Endothelial cell of umbilical vein (primary cell): Measurements from ENCODE around the gene DPH1. TPM values are rescaled to one million over a fixed set of nuclear protein-coding genes. Genes with fewer than 3 reads are reported as not detected.

Source experiments
- BruUV-seq: library from RNA; stranded (reverse); fragments of 400-500 nt; replicated peaks from 2 replicates; lab custom pipeline; 2021; lab: Mats Ljungman, UMichigan
- CTCF ChIA-PET: fragments of 300-600, 350-600 bp; sonication (Branson Sonifier 250); formaldehyde crosslinking; loops from one replicate; lab custom pipeline; 2021; ENCODE audit warnings: antibody characterized with exemption, inconsistent platforms; lab: Charles Lee
- POLR2A ChIA-PET: fragments of 300-600, 350-600 bp; sonication (Branson Sonifier 250); formaldehyde crosslinking; loops from one replicate; lab custom pipeline; 2021; ENCODE audit warnings: antibody characterized with exemption, inconsistent platforms; lab: Charles Lee
- DNase-seq: peaks from one replicate; pipeline ENCODE4 v3.0.0-alpha.2; 2011; ENCODE audit warnings: low read depth, low spot score
- FAIRE-seq: peaks from 2 replicates; lab custom pipeline; 2011; peaks lifted over from hg19 to GRCh38; lab: Jason Lieb, UNC
- H2AFZ ChIP-seq: 2 replicates; pipeline ENCODE4 v1.6.0; 2012; ENCODE audit warnings: low read depth, low read length, control low read depth, inconsistent platforms
- H3K27ac ChIP-seq: 2 replicates; pipeline ENCODE4 v1.5.1; 2011; ENCODE audit warnings: low read depth, mild to moderate bottlenecking, control low read depth, low read length, moderate library complexity; ENCODE audit not compliant: insufficient read depth
- H3K27me3 ChIP-seq, 2 experiments: 2 replicates each; pipeline versions ENCODE4 v1.6.0 to v1.6.1; 2011; ENCODE audit warnings: low read length in 2 of 2, mixed read lengths in 1 of 2; ENCODE audit not compliant: control insufficient read depth in 2 of 2, insufficient read depth in 2 of 2
- H3K36me3 ChIP-seq, 2 experiments: 2 replicates in 1 of 2; 3 replicates in 1 of 2; pipeline ENCODE4 v1.5.1; 2011; ENCODE audit warnings: low read length in 2 of 2, mild to moderate bottlenecking in 1 of 2, moderate library complexity in 1 of 2; ENCODE audit not compliant: control insufficient read depth in 2 of 2, insufficient read depth in 2 of 2; ENCODE audit errors: extremely low read depth in 1 of 2
- H3K4me1 ChIP-seq: 3 replicates; pipeline ENCODE4 v1.5.1; 2011; ENCODE audit warnings: mild to moderate bottlenecking, low read length; ENCODE audit not compliant: control insufficient read depth, insufficient read depth; ENCODE audit errors: extremely low read depth
- H3K4me2 ChIP-seq: 2 replicates; pipeline ENCODE4 v1.6.1; 2011; ENCODE audit warnings: low read length, control low read depth, mixed read lengths; ENCODE audit not compliant: insufficient read depth
- H3K4me3 ChIP-seq, 3 experiments: fragments of 200-600 bp in 1 of 3; sonication (generic), shearing (Covaris generic) in 1 of 3; replicated peaks in 1 of 3; 2 replicates each; pipeline ENCODE4 v1.5.1; 2011 to 2016; ENCODE audit warnings: control low read depth in 3 of 3, low read length in 3 of 3, mild to moderate bottlenecking in 2 of 3, inconsistent platforms in 1 of 3, low read depth in 1 of 3, moderate library complexity in 1 of 3; ENCODE audit not compliant: insufficient read depth in 1 of 3
- H3K79me2 ChIP-seq: 2 replicates; pipeline ENCODE4 v1.6.0; 2012; ENCODE audit warnings: low read length, inconsistent platforms; ENCODE audit not compliant: control insufficient read depth, insufficient read depth
- H3K9ac ChIP-seq: replicated peaks from 2 replicates; pipeline ENCODE3; 2011; ENCODE audit warnings: low read length, control low read depth; ENCODE audit not compliant: insufficient read depth; ENCODE audit errors: extremely low read depth
- H3K9me1 ChIP-seq: replicated peaks from 3 replicates; pipeline ENCODE4 v1.6.0; 2011; ENCODE audit warnings: mild to moderate bottlenecking, low read length; ENCODE audit not compliant: control insufficient read depth, insufficient read depth; ENCODE audit errors: extremely low read depth
- H3K9me3 ChIP-seq: replicated peaks from 2 replicates; pipeline ENCODE4 v1.5.1; 2012; ENCODE audit warnings: low read length, inconsistent platforms; ENCODE audit not compliant: control insufficient read depth, insufficient read depth
- H4K20me1 ChIP-seq: replicated peaks from 2 replicates; pipeline ENCODE3; 2011; ENCODE audit warnings: mild to moderate bottlenecking, low read length; ENCODE audit not compliant: control insufficient read depth, insufficient read depth; ENCODE audit errors: extremely low read depth
- EZH2 ChIP-seq: IDR thresholded peaks from 2 replicates; pipeline ENCODE4 v1.6.1; 2012; ENCODE audit warnings: borderline replicate concordance, low read depth, mild to moderate bottlenecking, moderate library complexity, low read length, inconsistent platforms; ENCODE audit not compliant: severe bottlenecking
- GATA2 ChIP-seq: IDR thresholded peaks from 2 replicates; pipeline ENCODE4 v1.7.0; 2011; ENCODE audit warnings: low read depth, mild to moderate bottlenecking, moderate library complexity, mixed read lengths, low read length; ENCODE audit not compliant: insufficient read length, insufficient read depth
- MYC ChIP-seq: IDR thresholded peaks from one replicate; pipeline ENCODE4 v1.6.1; 2011; ENCODE audit warnings: mild to moderate bottlenecking, low read depth, low read length
- POLR2A ChIP-seq: IDR thresholded peaks from 2 replicates; pipeline ENCODE4 v1.6.1; 2012; ENCODE audit warnings: low read depth, mild to moderate bottlenecking, control low read depth, low read length
- POLR2AphosphoS5 ChIP-seq: IDR thresholded peaks from 2 replicates; pipeline ENCODE4 v1.6.1; 2012; ENCODE audit warnings: low read depth, mild to moderate bottlenecking, control low read depth, low read length, moderate library complexity; ENCODE audit not compliant: insufficient read depth
- dilution Hi-C: fragments of 300-500 bp; cut with MboI; formaldehyde crosslinking; loops from one replicate; pipeline ENCODE4 v1.15.0; 2019; ENCODE audit warnings: low sequenced_read_pairs; ENCODE audit not compliant: extremely low pct_ligation_motif_present
- intact Hi-C: fragments of 100-400 bp; cut with micrococcal nuclease; formaldehyde crosslinking; loops from one replicate; pipeline ENCODE4 v1.10.0; 2022
- polyA plus RNA-seq, 4 experiments: library from polyadenylated mRNA; depleted of rRNA in 3 of 4; stranded (reverse) in 3 of 4; unstranded in 1 of 4; fragments of >200 nt; gene quantifications; 2 replicates each; pipeline versions ENCODE4 v1.2.1 to v1.2.3, GENCODE V29; 2011 to 2012; ENCODE audit warnings: missing spikeins in 1 of 4
- total RNA-seq: library from RNA; stranded (reverse); gene quantifications from 2 replicates; pipeline ENCODE4 v1.2.3, GENCODE V29; 2021

Gene DPH1
- total and polyA plus RNA-seq, 2 donors (not counting 3 experiments of a cell fraction or from before 2014, with no cell fraction given) = 37.8 to 45.6 TPM

- ChIA-PET CTCF (interaction anchor here (0.8 to 17.2 kb wide), 31 partner anchors 9 to 360 kb away, joined by 3 to 455 read pairs (median 9); partner anchors contain the start of gene TSR1), POLR2A (interaction anchor here (1.4 to 1.5 kb wide), 2 partner anchors 119 to 189 kb away, joined by 4 to 5 read pairs; no protein-coding TSS in a partner anchor)
- peak overlapping the region; percentile 64 for H3K27ac ChIP-seq
- peaks cover 2 to 11% of the 10 kb centered on the region in 2 experiments for H3K27me3 ChIP-seq
- peaks cover 18% of the 10 kb centered on the region for H3K4me1 ChIP-seq
- no peaks in the 10 kb centered on the region for H3K9me1 ChIP-seq
- H4K20me1 ChIP-seq = no peaks in the 10 kb centered on the region
- peak overlapping the region; percentile 67 for H3K4me2 ChIP-seq
- H3K79me2 ChIP-seq = peaks cover 24% of the 10 kb centered on the region
- no peak for FAIRE-seq
- BruUV-seq = no TSS peak
- H3K9me3 ChIP-seq = no peaks in the 10 kb centered on the region
- peak overlapping the region; percentile 61 to 74 (median 72) for H3K4me3 ChIP-seq
- H3K36me3 ChIP-seq = peaks cover under 1 to 3% of the 10 kb centered on the region in 2 experiments
- dilution Hi-C loops = no loop called here
- DNase-seq = no peak
- TF ChIP-seq POLR2AphosphoS5 (peak; percentile 54), MYC (no peak), POLR2A (peak; percentile 32), GATA2 (no peak), EZH2 (no peak)
- H2AFZ ChIP-seq = peak overlapping the region; percentile 34
- intact Hi-C loops = no loop called here
- H3K9ac ChIP-seq = peak overlapping the region; percentile 91
Observed at GRCh38 chr17:2055292-2056205, 25.6 kb downstream of the DPH1 start.
